Liver (tissue), 3 donors: ENCODE results near the gene RBMS3.

Source experiments
- ATF3 ChIP-seq: IDR thresholded peaks from 2 replicates; pipeline ENCODE4 v1.6.1; 2016; ENCODE audit warnings: antibody characterized with exemption
- CTCF ChIP-seq: fragments of 150-350 bp; IDR thresholded peaks from 2 replicates; pipeline ENCODE4 v1.5.1; 2017; ENCODE audit warnings: improper control_type of control experiment, low read depth, low read length; ENCODE audit not compliant: missing input control
- EGR1 ChIP-seq, 2 donors: IDR thresholded peaks; 2 replicates each; pipeline ENCODE4 v1.6.1; 2016 to 2018; ENCODE audit warnings: antibody characterized with exemption in 2 of 2, low read depth in 2 of 2
- JUND ChIP-seq, 2 donors: IDR thresholded peaks; 2 replicates each; pipeline ENCODE4 v1.6.1; 2016; ENCODE audit warnings: antibody characterized with exemption in 2 of 2
- MAX ChIP-seq: IDR thresholded peaks from 2 replicates; pipeline ENCODE4 v1.6.1; 2016; ENCODE audit warnings: antibody characterized with exemption
- REST ChIP-seq: IDR thresholded peaks from 2 replicates; pipeline ENCODE4 v1.6.1; 2016; ENCODE audit warnings: antibody characterized with exemption, mild to moderate bottlenecking
- RXRA ChIP-seq, 2 donors: IDR thresholded peaks; 2 replicates each; pipeline ENCODE4 v1.6.1; 2017 to 2018; ENCODE audit warnings: antibody characterized with exemption in 2 of 2, mild to moderate bottlenecking in 1 of 2
- SP1 ChIP-seq: IDR thresholded peaks from 2 replicates; pipeline ENCODE4 v1.6.1; 2018; ENCODE audit warnings: antibody characterized with exemption, mild to moderate bottlenecking
- TAF1 ChIP-seq: conservative IDR thresholded peaks from 2 replicates; pipeline ENCODE4 v1.6.1; 2016; ENCODE audit warnings: antibody characterized with exemption, mild to moderate bottlenecking
- YY1 ChIP-seq: IDR thresholded peaks from 2 replicates; pipeline ENCODE4 v1.6.1; 2016; ENCODE audit warnings: antibody characterized with exemption, mild to moderate bottlenecking
- ZBTB33 ChIP-seq: IDR thresholded peaks from 2 replicates; pipeline ENCODE4 v1.6.1; 2016; ENCODE audit warnings: antibody characterized with exemption
- donor health status: healthy.
- donor health status: healthy.

GRCh38 chr3:29447946-29448627, 167.2 kb downstream of the RBMS3 start:
- TF ChIP-seq JUND (IDR thresholded peaks at IDR 0.05) (no peak), CTCF (no peak), ZBTB33 (no peak), ATF3 (no peak), YY1 (no peak), RXRA (IDR thresholded peaks at IDR 0.05) (no peak), REST (no peak), MAX (no peak), EGR1 (IDR thresholded peaks at IDR 0.05; ENCODE audit: low read depth in 2 of 2) (no peak), SP1 (no peak), TAF1 (no peak)
